DMS 273 (cell line): Measurements from ENCODE around the gene POM121C.
"Not testable (repeated sequence)": the region's sequence is repeated elsewhere in the genome, so short reads cannot be mapped to it uniquely, and the experiment has no call there.

Experiments
- DNase-seq: peaks from one replicate; lab custom pipeline; 2025; ENCODE audit not compliant: unreplicated experiment; lab: John Stamatoyannopoulos, UW

Gene POM121C

DNA sequence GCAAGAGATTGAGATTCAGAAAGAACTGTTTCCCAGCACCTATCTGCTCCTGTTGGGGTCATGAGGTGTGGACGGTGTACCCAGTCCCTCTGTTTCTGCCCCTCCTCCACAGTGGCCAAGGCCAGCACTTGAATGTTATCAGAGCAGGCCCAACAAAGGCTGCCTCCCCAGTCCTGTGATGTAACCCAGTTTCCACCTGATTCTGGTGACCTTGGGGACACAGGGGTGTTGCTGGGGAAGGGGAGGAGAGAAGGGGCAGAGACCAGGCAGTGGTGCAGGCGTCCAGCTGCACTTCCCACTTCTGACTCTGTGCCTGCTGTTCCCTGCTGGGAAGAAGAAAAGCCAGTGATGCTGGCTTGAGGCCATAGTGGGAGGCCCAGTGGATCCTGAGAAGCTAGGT is 88.2 kb downstream of the POM121C start:
- not testable (repeated sequence) for DNase-seq

DNA sequence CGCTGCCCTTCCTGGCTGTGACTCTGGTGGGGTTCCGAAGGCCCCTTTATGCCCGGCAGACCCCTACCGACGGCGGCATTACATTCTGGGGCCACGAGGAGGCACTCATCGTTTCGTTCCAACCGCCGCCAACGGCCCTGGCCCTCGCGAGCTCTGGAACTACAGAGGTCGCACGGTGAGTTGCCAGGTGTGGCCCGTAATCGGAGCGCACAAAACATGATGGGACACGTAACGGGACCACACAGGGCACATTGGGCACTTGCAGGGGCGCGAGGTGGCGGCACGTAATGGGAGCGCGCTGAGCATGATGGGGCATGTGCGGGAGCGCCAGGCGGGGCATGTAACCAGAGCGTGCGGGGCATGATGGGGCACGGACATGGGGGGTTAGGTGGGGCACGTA is 90.8 kb downstream of the POM121C start, which contains the start of gene TRIM73:
Gene TRIM73, plus strand, starts transcription at position 301 of the 400 bp plus-strand sequence. CDS start 3,305 bp downstream, outside the sequence.
- not testable (repeated sequence) for DNase-seq

DNA sequence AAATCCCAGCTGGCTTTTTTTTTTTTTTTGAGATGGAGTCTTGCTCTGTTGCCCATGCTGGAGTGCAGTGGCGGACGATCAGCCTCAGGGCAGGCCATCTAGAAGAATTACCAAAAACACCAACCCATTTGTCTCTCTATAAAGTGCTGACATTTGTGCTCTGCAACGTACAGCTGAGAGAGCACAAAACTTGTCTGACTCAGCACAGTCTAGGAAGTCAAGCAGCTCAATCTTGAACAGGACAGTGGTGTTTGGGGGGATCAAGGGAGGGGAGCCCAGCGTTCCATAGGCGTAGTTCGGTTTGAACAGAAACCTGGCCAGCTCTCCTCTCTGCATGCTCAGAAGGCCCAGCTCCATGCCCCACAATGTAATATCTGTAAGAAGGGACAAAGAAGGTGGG is 92.9 kb downstream of the POM121C start:
- not testable (repeated sequence) for DNase-seq

DNA sequence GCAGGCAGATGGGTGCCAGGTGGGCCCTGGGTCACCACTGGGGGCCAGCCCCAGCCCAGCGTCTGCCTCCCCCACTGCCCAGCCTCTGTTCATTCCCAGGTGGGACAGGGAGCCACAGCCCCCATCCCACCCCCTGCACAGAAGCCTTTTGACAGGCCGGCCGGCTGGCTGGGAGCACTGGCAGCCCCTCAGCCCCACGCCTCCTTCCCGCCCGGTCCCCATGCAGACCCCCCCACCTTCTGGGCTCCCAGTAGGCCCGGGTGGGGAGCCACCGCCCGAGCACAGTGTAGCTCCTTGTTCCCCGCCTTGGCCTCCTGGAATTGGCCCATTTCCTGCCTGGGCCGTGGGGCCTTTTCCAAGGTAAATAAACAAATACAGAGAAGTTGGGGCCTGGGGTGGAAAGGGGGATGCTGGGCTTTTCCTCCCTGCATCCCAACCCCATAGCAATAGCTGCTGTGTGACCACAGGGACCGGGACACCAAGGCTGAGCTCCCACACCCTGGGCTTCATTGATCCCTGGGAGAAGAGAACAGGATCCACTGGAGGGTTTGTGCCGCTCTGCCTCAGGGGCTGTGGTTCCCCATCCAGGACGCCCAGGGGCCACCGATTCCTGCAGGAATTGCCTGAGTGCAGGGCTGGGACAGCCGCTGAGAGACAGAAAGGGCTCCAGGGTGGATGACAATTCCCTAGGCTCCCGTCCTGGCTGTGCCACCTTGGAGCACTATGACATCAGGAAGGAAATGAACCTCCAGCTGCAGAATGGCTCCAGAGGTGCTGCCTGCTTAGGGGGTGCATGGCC is 111.4 kb downstream of the POM121C start:
- not testable (repeated sequence) for DNase-seq

DNA sequence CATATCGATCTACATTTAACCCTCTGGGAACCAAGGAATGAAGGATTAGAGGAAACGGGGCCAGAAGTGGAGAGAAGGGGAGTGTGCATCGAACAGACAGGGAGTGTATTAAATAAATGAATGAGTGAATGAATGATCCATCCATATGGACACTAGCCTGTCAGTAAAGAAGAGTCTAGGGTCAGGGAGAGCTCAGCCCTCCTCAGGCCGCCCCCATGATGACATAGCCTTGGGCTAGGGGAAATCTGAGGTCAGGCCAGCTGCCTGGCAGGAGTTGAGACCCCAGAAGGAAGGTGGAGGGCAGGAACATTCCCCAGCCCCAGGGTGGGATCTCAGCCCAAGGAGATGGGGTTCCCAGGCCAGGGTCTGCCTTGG is 112.0 kb downstream of the POM121C start:
- not testable (repeated sequence) for DNase-seq

DNA sequence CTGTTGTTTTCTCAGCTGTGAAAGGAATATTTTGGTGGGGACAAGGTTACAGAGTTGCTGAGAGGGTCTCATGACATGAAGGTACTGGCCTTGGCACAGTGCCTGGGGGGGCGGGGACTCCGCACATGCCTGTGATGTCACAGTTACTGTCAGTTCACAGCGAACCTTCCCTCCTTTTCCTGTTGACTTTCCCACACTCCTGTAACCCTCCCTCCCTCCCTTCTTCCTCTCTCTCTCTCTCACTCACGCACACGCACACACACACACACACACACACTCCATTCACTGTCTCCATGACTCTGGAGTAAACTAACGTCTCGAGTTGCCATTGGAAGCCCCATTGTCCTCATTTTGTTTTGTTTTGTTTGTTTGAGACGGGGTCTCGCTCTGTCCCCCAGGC is 118.8 kb downstream of the POM121C start:
- DNase-seq = not testable (repeated sequence)
